Fibroblast of lung (primary cell): ENCODE data around the gene NPSR1. TPM values are rescaled to one million over a fixed set of nuclear protein-coding genes. Genes with fewer than 3 reads are reported as not detected.

ENCODE experiments used
- DNase-seq, 2 donors: peaks; one replicate each; pipeline versions ENCODE4 v3.0.0 to v3.0.0-alpha.2; 2010; ENCODE audit warnings: low read depth in 2 of 2
- H2AFZ ChIP-seq: 2 replicates; pipeline ENCODE4 v1.5.1; 2012; ENCODE audit warnings: low read length, control low read depth, inconsistent platforms
- H3K27ac ChIP-seq: 2 replicates; pipeline ENCODE4 v1.5.1; 2011; ENCODE audit warnings: low read length, control low read depth; ENCODE audit not compliant: insufficient read depth
- H3K27me3 ChIP-seq: 2 replicates; pipeline ENCODE4 v1.5.1; 2011; ENCODE audit warnings: mild to moderate bottlenecking, low read length; ENCODE audit not compliant: control insufficient read depth, insufficient read depth
- H3K36me3 ChIP-seq: 2 replicates; pipeline ENCODE4 v1.5.1; 2011; ENCODE audit warnings: low read length; ENCODE audit not compliant: control insufficient read depth, insufficient read depth
- H3K4me1 ChIP-seq: 2 replicates; pipeline ENCODE4 v1.5.1; 2011; ENCODE audit warnings: low read length; ENCODE audit not compliant: control insufficient read depth, insufficient read depth; ENCODE audit errors: extremely low read depth
- H3K4me2 ChIP-seq: 2 replicates; pipeline ENCODE4 v1.5.1; 2011; ENCODE audit warnings: low read length, control low read depth; ENCODE audit not compliant: insufficient read depth; ENCODE audit errors: extremely low read depth
- H3K4me3 ChIP-seq, 4 experiments: fragments of 200-600 bp in 1 of 4; sonication (generic) in 1 of 4; replicated peaks in 1 of 4; 2 replicates each; pipeline ENCODE4 v1.5.1; 2011 to 2016; ENCODE audit warnings: low read length in 4 of 4, low read depth in 3 of 4, mild to moderate bottlenecking in 3 of 4, control low read depth in 2 of 4, inconsistent platforms in 1 of 4, mixed read lengths in 1 of 4; ENCODE audit not compliant: insufficient read depth in 1 of 4; ENCODE audit errors: control extremely low read depth in 1 of 4
- H3K79me2 ChIP-seq: 2 replicates; pipeline ENCODE4 v1.5.1; 2012; ENCODE audit warnings: mild to moderate bottlenecking, low read length, inconsistent platforms; ENCODE audit not compliant: control insufficient read depth, insufficient read depth
- H3K9ac ChIP-seq: 2 replicates; pipeline ENCODE4 v1.5.1; 2011; ENCODE audit warnings: mild to moderate bottlenecking, low read length, control low read depth; ENCODE audit not compliant: insufficient read depth
- H3K9me3 ChIP-seq: 2 replicates; pipeline ENCODE4 v1.5.1; 2012; ENCODE audit warnings: low read depth, low read length; ENCODE audit not compliant: control insufficient read depth, insufficient read depth
- H4K20me1 ChIP-seq: 2 replicates; pipeline ENCODE4 v1.5.1; 2011; ENCODE audit warnings: low read length; ENCODE audit not compliant: control insufficient read depth, insufficient read depth; ENCODE audit errors: extremely low read depth
- EZH2 ChIP-seq: IDR thresholded peaks from 2 replicates; pipeline ENCODE4 v1.5.1; 2012; ENCODE audit warnings: low read length, control low read depth, mild to moderate bottlenecking; ENCODE audit errors: missing control alignments
- polyA plus RNA-seq, 2 donors: library from polyadenylated mRNA; depleted of rRNA in 1 of 2; stranded (reverse) in 1 of 2; unstranded in 1 of 2; fragments of >200 nt; gene quantifications; 2 replicates each; pipeline ENCODE4 v1.2.1, GENCODE V29; 2011 to 2012; ENCODE audit warnings: missing spikeins in 1 of 2
- total RNA-seq: library from RNA; depleted of rRNA; stranded (reverse); fragments of >200 nt; gene quantifications from 2 replicates; pipeline ENCODE4 v1.2.1, GENCODE V29; 2014
- TF ChIP-seq, protein P1 (sequence below), 2 donors: IDR thresholded peaks in 1 of 2; conservative IDR thresholded peaks in 1 of 2; 1 replicate in 1 of 2; 2 replicates in 1 of 2; pipeline ENCODE4 v1.5.1; 2011 to 2012; ENCODE audit warnings: low read length in 2 of 2, control low read depth in 1 of 2, inconsistent platforms in 1 of 2, low read depth in 1 of 2, mild to moderate bottlenecking in 1 of 2

Gene NPSR1
- total and polyA plus RNA-seq, 2 donors (not counting 1 experiment from before 2014, with no cell fraction given): not detected

DNA sequence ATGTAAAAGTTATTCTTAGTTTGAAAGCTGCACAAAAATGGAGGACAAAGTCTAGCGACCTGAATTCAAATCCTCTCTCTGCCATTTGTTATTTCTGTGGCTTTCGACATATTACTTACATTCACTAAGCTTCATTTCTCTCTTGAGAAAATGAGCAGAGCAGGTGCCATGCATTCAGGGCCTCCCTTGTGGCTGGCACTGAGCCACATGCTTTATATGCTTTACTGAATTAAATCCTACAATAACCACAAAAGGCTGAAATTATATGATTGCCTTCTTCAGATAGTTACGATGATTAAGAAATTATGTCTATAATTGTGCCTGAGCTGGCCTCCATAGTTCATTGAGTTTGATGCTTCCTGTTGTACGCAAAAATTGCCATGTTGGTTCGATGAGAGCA is 98.7 kb downstream of the NPSR1 start:
- H3K27ac ChIP-seq: no peak overlapping the region
- H2AFZ ChIP-seq: no peak overlapping the region
- H3K4me3 ChIP-seq: no peak overlapping the region
- no peaks in the 10 kb centered on the region for H3K36me3 ChIP-seq
- no peaks in the 10 kb centered on the region for H3K4me1 ChIP-seq
- H3K79me2 ChIP-seq: no peaks in the 10 kb centered on the region
- no peak for DNase-seq
- no peak overlapping the region for H3K9ac ChIP-seq
- no peak overlapping the region for H3K4me2 ChIP-seq
- TF ChIP-seq EZH2: no peak
- TF ChIP-seq, protein P1, sequence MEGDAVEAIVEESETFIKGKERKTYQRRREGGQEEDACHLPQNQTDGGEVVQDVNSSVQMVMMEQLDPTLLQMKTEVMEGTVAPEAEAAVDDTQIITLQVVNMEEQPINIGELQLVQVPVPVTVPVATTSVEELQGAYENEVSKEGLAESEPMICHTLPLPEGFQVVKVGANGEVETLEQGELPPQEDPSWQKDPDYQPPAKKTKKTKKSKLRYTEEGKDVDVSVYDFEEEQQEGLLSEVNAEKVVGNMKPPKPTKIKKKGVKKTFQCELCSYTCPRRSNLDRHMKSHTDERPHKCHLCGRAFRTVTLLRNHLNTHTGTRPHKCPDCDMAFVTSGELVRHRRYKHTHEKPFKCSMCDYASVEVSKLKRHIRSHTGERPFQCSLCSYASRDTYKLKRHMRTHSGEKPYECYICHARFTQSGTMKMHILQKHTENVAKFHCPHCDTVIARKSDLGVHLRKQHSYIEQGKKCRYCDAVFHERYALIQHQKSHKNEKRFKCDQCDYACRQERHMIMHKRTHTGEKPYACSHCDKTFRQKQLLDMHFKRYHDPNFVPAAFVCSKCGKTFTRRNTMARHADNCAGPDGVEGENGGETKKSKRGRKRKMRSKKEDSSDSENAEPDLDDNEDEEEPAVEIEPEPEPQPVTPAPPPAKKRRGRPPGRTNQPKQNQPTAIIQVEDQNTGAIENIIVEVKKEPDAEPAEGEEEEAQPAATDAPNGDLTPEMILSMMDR (conservative IDR thresholded peaks at IDR 0.05 in 1 of 2, IDR thresholded peaks at IDR 0.05 in 1 of 2; ENCODE audit: low read depth in 1 of 2, low read length in 2 of 2): no peak
- H4K20me1 ChIP-seq: no peaks in the 10 kb centered on the region
- no peaks in the 10 kb centered on the region for H3K9me3 ChIP-seq
- H3K27me3 ChIP-seq: no peaks in the 10 kb centered on the region

- Histone ChIP-seq H3K4me3 (no peak overlapping the region), H2AFZ (no peak overlapping the region), H3K79me2 (no peaks in the 10 kb centered on the region), H3K4me1 (no peaks in the 10 kb centered on the region), H3K9me3 (no peaks in the 10 kb centered on the region), H3K9ac (no peak overlapping the region), H3K36me3 (no peaks in the 10 kb centered on the region), H4K20me1 (no peaks in the 10 kb centered on the region), H3K4me2 (no peak overlapping the region), H3K27ac (no peak overlapping the region), H3K27me3 (no peaks in the 10 kb centered on the region)
- no peak for DNase-seq
- TF ChIP-seq, protein P1 (conservative IDR thresholded peaks at IDR 0.05 in 1 of 2, IDR thresholded peaks at IDR 0.05 in 1 of 2; ENCODE audit: low read depth in 1 of 2, low read length in 2 of 2): no peak
- TF ChIP-seq EZH2: no peak
Observed at GRCh38 chr7:34757570-34758110, 99.6 kb downstream of the NPSR1 start.

- TF ChIP-seq, protein P1 (conservative IDR thresholded peaks at IDR 0.05 in 1 of 2, IDR thresholded peaks at IDR 0.05 in 1 of 2; ENCODE audit: low read depth in 1 of 2, low read length in 2 of 2): no peak
- TF ChIP-seq EZH2: no peak
- no peaks in the 10 kb centered on the region for H3K36me3 ChIP-seq
- no peak overlapping the region for H3K9ac ChIP-seq
- no peaks in the 10 kb centered on the region for H3K4me1 ChIP-seq
- no peak overlapping the region for H2AFZ ChIP-seq
- DNase-seq: no peak
- H3K4me2 ChIP-seq: no peak overlapping the region
- no peaks in the 10 kb centered on the region for H3K9me3 ChIP-seq
- no peaks in the 10 kb centered on the region for H3K79me2 ChIP-seq
- no peaks in the 10 kb centered on the region for H3K27me3 ChIP-seq
- no peak overlapping the region for H3K27ac ChIP-seq
- no peak overlapping the region for H3K4me3 ChIP-seq
- H4K20me1 ChIP-seq: no peaks in the 10 kb centered on the region
Observed at GRCh38 chr7:34758111-34758601, 100.1 kb downstream of the NPSR1 start.
